Gastrocnemius medialis (tissue), 4 donors: ENCODE data around the gene CKB.
"Not testable (repeated sequence)": the region's sequence is repeated elsewhere in the genome, so short reads cannot be mapped to it uniquely, and the experiment has no call there.

Experiments used
- POLR2A ChIP-seq, 2 donors: fragments of 450-650 bp; IDR thresholded peaks; one replicate each; pipeline ENCODE4 v1.6.1; 2017; ENCODE audit warnings: antibody characterized with exemption in 2 of 2, mild to moderate bottlenecking in 2 of 2, moderate library complexity in 2 of 2
- TF ChIP-seq, protein P1 (sequence below), 5 experiments: fragments of 450-650 bp in 3 of 5; fragments of 200-600 bp in 2 of 5; sonication (generic) in 2 of 5; IDR thresholded peaks in 4 of 5; conservative IDR thresholded peaks in 1 of 5; 1 replicate in 4 of 5; 2 replicates in 1 of 5; pipeline ENCODE4 v1.5.1; 2016 to 2019; ENCODE audit warnings: antibody characterized with exemption in 5 of 5, mild to moderate bottlenecking in 3 of 5, moderate library complexity in 3 of 5

DNA sequence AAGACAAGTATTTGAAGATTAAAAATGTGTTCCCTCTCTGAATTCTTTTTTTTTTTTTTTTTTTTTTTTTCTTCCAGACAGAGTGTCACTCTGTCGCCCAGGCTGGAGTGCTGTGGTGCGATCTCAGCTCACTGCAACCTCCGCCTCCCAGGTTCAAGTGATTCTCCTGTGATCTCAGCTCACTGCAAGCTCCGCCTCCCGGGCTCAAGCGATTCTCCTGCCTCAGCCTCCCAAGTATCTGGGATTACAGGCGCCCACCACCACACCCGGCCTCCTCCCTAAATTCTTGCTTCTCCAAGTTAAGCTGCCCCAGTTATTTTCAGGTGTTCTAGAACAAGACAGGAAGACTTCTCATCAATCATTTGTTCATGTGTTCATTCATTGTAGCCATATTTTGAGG is 10.4 kb downstream of the CKB start:
- TF ChIP-seq POLR2A (IDR thresholded peaks at IDR 0.05) = not testable (repeated sequence)
- TF ChIP-seq, protein P1, sequence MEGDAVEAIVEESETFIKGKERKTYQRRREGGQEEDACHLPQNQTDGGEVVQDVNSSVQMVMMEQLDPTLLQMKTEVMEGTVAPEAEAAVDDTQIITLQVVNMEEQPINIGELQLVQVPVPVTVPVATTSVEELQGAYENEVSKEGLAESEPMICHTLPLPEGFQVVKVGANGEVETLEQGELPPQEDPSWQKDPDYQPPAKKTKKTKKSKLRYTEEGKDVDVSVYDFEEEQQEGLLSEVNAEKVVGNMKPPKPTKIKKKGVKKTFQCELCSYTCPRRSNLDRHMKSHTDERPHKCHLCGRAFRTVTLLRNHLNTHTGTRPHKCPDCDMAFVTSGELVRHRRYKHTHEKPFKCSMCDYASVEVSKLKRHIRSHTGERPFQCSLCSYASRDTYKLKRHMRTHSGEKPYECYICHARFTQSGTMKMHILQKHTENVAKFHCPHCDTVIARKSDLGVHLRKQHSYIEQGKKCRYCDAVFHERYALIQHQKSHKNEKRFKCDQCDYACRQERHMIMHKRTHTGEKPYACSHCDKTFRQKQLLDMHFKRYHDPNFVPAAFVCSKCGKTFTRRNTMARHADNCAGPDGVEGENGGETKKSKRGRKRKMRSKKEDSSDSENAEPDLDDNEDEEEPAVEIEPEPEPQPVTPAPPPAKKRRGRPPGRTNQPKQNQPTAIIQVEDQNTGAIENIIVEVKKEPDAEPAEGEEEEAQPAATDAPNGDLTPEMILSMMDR (IDR thresholded peaks at IDR 0.05 in 4 of 5, conservative IDR thresholded peaks at IDR 0.05 in 1 of 5) = not testable (repeated sequence)
